ENCODE measurements around the gene WSCD2. TPM values are rescaled to one million over a fixed set of nuclear protein-coding genes. Genes with fewer than 3 reads are reported as not detected.

The WSCD2 gene
- total and polyA plus RNA-seq, 2 of the 4 experiments (the other 2 are of a cell fraction) = not detected

- BruUV-seq (replicated peaks) = no TSS peak
- POLR2A ChIA-PET (ENCODE audit: unreplicated experiment) = no interaction called here
- no peaks in the 10 kb centered on the region for H3K9me1 ChIP-seq (ENCODE audit: insufficient read depth, low read length)
- no peaks in the 10 kb centered on the region for H3K4me1 ChIP-seq (ENCODE audit: control insufficient read depth, insufficient read depth, low read length)
- H4K5ac ChIP-seq (ENCODE audit: low read depth, low read length) = no peak overlapping the region
- H2BK15ac ChIP-seq (ENCODE audit: low read depth, low read length) = no peak overlapping the region
- H3K27ac ChIP-seq (ENCODE audit: insufficient read depth, low read length) = no peak overlapping the region
- CTCF ChIA-PET = no interaction called here
- no peak overlapping the region for H3K56ac ChIP-seq (ENCODE audit: extremely low read depth, insufficient read depth, low read length)
- H4K20me1 ChIP-seq (ENCODE audit: insufficient read depth, low read length) = no peaks in the 10 kb centered on the region
- H3K79me1 ChIP-seq (ENCODE audit: low read depth in 1 of 2, low read length in 2 of 2) = no peaks in the 10 kb centered on the region
- H2AFZ ChIP-seq (replicated peaks; ENCODE audit: low read length, poor library complexity) = no peak overlapping the region
- no peak overlapping the region for H3K14ac ChIP-seq (replicated peaks; ENCODE audit: low read depth, low read length)
- H4K8ac ChIP-seq (ENCODE audit: low read depth in 2 of 2, low read length in 2 of 2) = no peak overlapping the region
- dilution Hi-C loops (cut with HindIII; ENCODE audit: low sequenced_read_pairs, unreplicated experiment) (no loop called here), in situ Hi-C loops (cut with MboI; ENCODE audit: low sequenced_read_pairs) (no loop called here), intact Hi-C loops (cut with micrococcal nuclease) (no loop called here)
- H3K4me2 ChIP-seq (ENCODE audit: low read depth, low read length) = no peak overlapping the region
- no peak overlapping the region for H2BK5ac ChIP-seq (ENCODE audit: low read depth, low read length, poor library complexity, severe bottlenecking)
- H3K4ac ChIP-seq (ENCODE audit: low read depth, low read length) = no peak overlapping the region
- no peak overlapping the region for H2AK9ac ChIP-seq (replicated peaks; ENCODE audit: low read depth, low read length, poor library complexity)
- no peak overlapping the region for H3K4me3 ChIP-seq (ENCODE audit: insufficient read depth, low read depth, low read length)
- no peaks in the 10 kb centered on the region; the same call in 1 of the 2 replicates for H3K9me3 ChIP-seq (ENCODE audit: control insufficient read depth, insufficient read depth, low read length)
- no peaks in the 10 kb centered on the region for H3K27me3 ChIP-seq (ENCODE audit: control insufficient read depth, insufficient read depth, low read length)
- H2AK5ac ChIP-seq (ENCODE audit: low read depth, low read length) = no peak overlapping the region
- H2BK20ac ChIP-seq (ENCODE audit: low read depth, low read length) = no peak overlapping the region
- no peak overlapping the region for H3K23ac ChIP-seq (ENCODE audit: low read depth, low read length)
- ATAC-seq (ENCODE audit: low read depth) (peak; percentile 29; the same call in 1 of the 2 replicates), DNase-seq (peak; percentile 7)
- H4K91ac ChIP-seq (ENCODE audit: insufficient read depth, low read depth, low read length) = no peak overlapping the region
- 60% methylated on average over 2 of the region's 4 CpGs; no CpG with 5 or more reads in 1 of the 2 experiments for WGBS, 2 experiments (ENCODE audit: extremely low coverage in 2 of 2, insufficient read length in 1 of 2)
- no peak overlapping the region for H2BK120ac ChIP-seq (ENCODE audit: low read depth, low read length)
- no peak overlapping the region for H3K9ac ChIP-seq (ENCODE audit: low read depth, low read length)
- TF ChIP-seq NFE2L2 (IDR thresholded peaks at IDR 0.05; ENCODE audit: low read depth, low read length) (no peak), POLR2A (IDR thresholded peaks at IDR 0.05; ENCODE audit: low read depth, low read length) (no peak), MXI1 (IDR thresholded peaks at IDR 0.05; ENCODE audit: borderline replicate concordance, low read depth, low read length) (no peak), CTCF (conservative IDR thresholded peaks at IDR 0.05; ENCODE audit: low read depth, low read length) (no peak), RFX5 (IDR thresholded peaks at IDR 0.05; ENCODE audit: low read depth, low read length) (no peak), MAFK (IDR thresholded peaks at IDR 0.05; ENCODE audit: low read depth, low read length) (no peak), CEBPB (IDR thresholded peaks at IDR 0.05; ENCODE audit: low read depth, low read length) (no peak), MAZ (IDR thresholded peaks at IDR 0.05; ENCODE audit: borderline replicate concordance, low read depth, low read length) (no peak), RAD21 (IDR thresholded peaks at IDR 0.05; ENCODE audit: low read length) (no peak), ELK1 (IDR thresholded peaks at IDR 0.05; ENCODE audit: borderline replicate concordance, low read depth, low read length) (no peak), FOS (IDR thresholded peaks at IDR 0.05; ENCODE audit: low read depth, low read length) (no peak), RCOR1 (IDR thresholded peaks at IDR 0.05; ENCODE audit: insufficient replicate concordance, low read length) (no peak), USF2 (IDR thresholded peaks at IDR 0.05; ENCODE audit: low read depth, low read length) (no peak)
- no peaks in the 10 kb centered on the region for H3K36me3 ChIP-seq (ENCODE audit: control insufficient read depth, insufficient read depth, low read length)
- H3K18ac ChIP-seq (ENCODE audit: low read depth, low read length) = no peak overlapping the region
Measured at GRCh38 chr12:108214486-108214885, 85.4 kb downstream of the WSCD2 start.

Measured in IMR-90 (cell line).